HepG2 (cell line): ENCODE measurements around the gene PSD. TPM values are rescaled to one million over a fixed set of nuclear protein-coding genes. Genes with fewer than 3 reads are reported as not detected.
A peak's percentile ranks its signal among the peaks of the same experiment; 100 is the strongest.

ENCODE experiments used
- CEBPB ChIP-seq: IDR thresholded peaks from 2 replicates; pipeline ENCODE4 v1.6.1; 2011; ENCODE audit warnings: low read depth, low read length, improper control_type of control experiment, borderline replicate concordance
- CSRNP1 ChIP-seq: sonication (generic); formaldehyde crosslinking; IDR thresholded peaks from 2 replicates; pipeline ENCODE4 v1.8.1; 2023; ENCODE audit warnings: mild to moderate bottlenecking, missing genetic modification reagents
- DMTF1 ChIP-seq: sonication (generic); formaldehyde crosslinking; IDR thresholded peaks from 2 replicates; pipeline ENCODE4 v1.4.0; 2020; ENCODE audit warnings: mild to moderate bottlenecking, missing genetic modification reagents
- GFI1 ChIP-seq: sonication (generic); formaldehyde crosslinking; IDR thresholded peaks from 2 replicates; pipeline ENCODE4 v1.5.0; 2020; ENCODE audit warnings: missing genetic modification reagents, mild to moderate bottlenecking, borderline replicate concordance
- HDAC1 ChIP-seq: sonication (generic); formaldehyde crosslinking; IDR thresholded peaks from 2 replicates; pipeline ENCODE4 v1.5.1; 2020; ENCODE audit warnings: mild to moderate bottlenecking, missing genetic modification reagents
- JARID2 ChIP-seq: sonication (generic); formaldehyde crosslinking; IDR thresholded peaks from 2 replicates; pipeline ENCODE4 v1.8.1; 2023; ENCODE audit warnings: missing genetic modification reagents, inconsistent platforms; ENCODE audit not compliant: insufficient replicate concordance
- KLF16 ChIP-seq, 2 experiments: sonication (generic) in 1 of 2; formaldehyde crosslinking in 1 of 2; IDR thresholded peaks; 2 replicates each; pipeline versions ENCODE4 v1.6.1 to v1.8.0; 2016 to 2023; ENCODE audit warnings: missing genetic modification reagents in 2 of 2, missing compliant biosample characterization in 1 of 2
- MIER2 ChIP-seq: IDR thresholded peaks from 2 replicates; pipeline ENCODE4 v1.6.1; 2016; ENCODE audit warnings: missing biosample characterization, missing genetic modification reagents
- NFE2 ChIP-seq: sonication (generic); formaldehyde crosslinking; IDR thresholded peaks from 2 replicates; pipeline ENCODE4 v1.4.0; 2020; ENCODE audit warnings: missing genetic modification reagents
- PHB2 ChIP-seq: fragments of 450-650 bp; IDR thresholded peaks from 2 replicates; pipeline ENCODE4 v1.6.1; 2018; ENCODE audit not compliant: partially characterized antibody
- RCOR2 ChIP-seq: IDR thresholded peaks from 2 replicates; pipeline ENCODE4 v1.6.1; 2016; ENCODE audit warnings: missing biosample characterization, missing genetic modification reagents
- SKI ChIP-seq: fragments of 450-650 bp; IDR thresholded peaks from one replicate; pipeline ENCODE4 v1.6.1; 2018; ENCODE audit warnings: mild to moderate bottlenecking; ENCODE audit not compliant: partially characterized antibody
- STAT6 ChIP-seq: sonication (generic); formaldehyde crosslinking; IDR thresholded peaks from 2 replicates; pipeline ENCODE4 v1.4.0; 2020; ENCODE audit warnings: missing genetic modification reagents, mild to moderate bottlenecking, borderline replicate concordance
- THAP7 ChIP-seq: sonication (generic); formaldehyde crosslinking; IDR thresholded peaks from 2 replicates; pipeline ENCODE4 v1.8.1; 2023; ENCODE audit warnings: mild to moderate bottlenecking, missing genetic modification reagents
- XRCC5 ChIP-seq: fragments of 200-400 bp; formaldehyde crosslinking; optimal IDR thresholded peaks from 2 replicates; pipeline ENCODE3; 2017; ENCODE audit warnings: mild to moderate bottlenecking, low read length
- ZNF251 ChIP-seq: sonication (generic); formaldehyde crosslinking; IDR thresholded peaks from 2 replicates; pipeline ENCODE4 v1.9.0; 2021; ENCODE audit warnings: mild to moderate bottlenecking, missing genetic modification reagents
- ZNF432 ChIP-seq: sonication (generic); formaldehyde crosslinking; IDR thresholded peaks from 2 replicates; pipeline ENCODE4 v1.5.0; 2020; ENCODE audit warnings: missing genetic modification reagents, mild to moderate bottlenecking, borderline replicate concordance
- ZNF572 ChIP-seq: sonication (generic); formaldehyde crosslinking; IDR thresholded peaks from 2 replicates; pipeline ENCODE4 v1.5.1; 2020; ENCODE audit warnings: mild to moderate bottlenecking, missing genetic modification reagents
- ZNF766 ChIP-seq: sonication (generic); formaldehyde crosslinking; IDR thresholded peaks from 2 replicates; pipeline ENCODE4 v1.5.0; 2020; ENCODE audit warnings: missing genetic modification reagents, borderline replicate concordance
- polyA plus RNA-seq, 8 experiments: library from polyadenylated mRNA; depleted of rRNA in 3 of 8; stranded (reverse) in 7 of 8; unstranded in 1 of 8; fragments of >200 nt; fragmentation: Illumina TruSeq in 4 of 8; extraction: Trizol in 4 of 8; gene quantifications; 2 replicates each; pipeline versions ENCODE4 v1.2.1 to v1.2.3, GENCODE V29; 2011 to 2016; ENCODE audit warnings: low read depth in 4 of 8, missing spikeins in 1 of 8, mixed read lengths in 1 of 8; ENCODE audit not compliant: insufficient read depth in 1 of 8
- total RNA-seq, 5 experiments: library from RNA; depleted of rRNA; stranded (reverse); fragments of >200 nt; fragmentation: Illumina TruSeq; extraction: Trizol; gene quantifications; 2 replicates each; pipeline ENCODE4 v1.2.3, GENCODE V29; 2016; ENCODE audit warnings: low read depth in 1 of 5

The PSD gene
- total and polyA plus RNA-seq, 2 of the 13 experiments (the other 11 are each of a cell fraction or from before 2014, with no cell fraction given), result 0.35 to 0.58 TPM

GRCh38 chr10:102399217-102400021 is 19.2 kb downstream of the PSD start (continued):
- TF ChIP-seq JARID2 (CRISPR knock-in tag), result peak; percentile 89
- no peak for TF ChIP-seq STAT6
- TF ChIP-seq ZNF432 (CRISPR knock-in tag), result no peak
- peak in 1 of 2 experiments; percentile 93; a peak in 1 of 4 replicates for TF ChIP-seq KLF16 (CRISPR knock-in tag; IDR thresholded peaks at IDR 0.05)
- no peak for TF ChIP-seq CEBPB
- no peak for TF ChIP-seq ZNF766
- no peak for TF ChIP-seq DMTF1 (CRISPR knock-in tag)
- TF ChIP-seq NFE2 (CRISPR knock-in tag), result no peak
- TF ChIP-seq CSRNP1 (CRISPR knock-in tag), result no peak
- no peak for TF ChIP-seq PHB2
- TF ChIP-seq ZNF251 (CRISPR knock-in tag), result no peak
- TF ChIP-seq THAP7, result peak; percentile 60; the same call in 1 of the 2 replicates
- 0 out of 2 replicates have a peak, but pooled peaks have one; percentile 24 for TF ChIP-seq RCOR2 (CRISPR knock-in tag)
- TF ChIP-seq ZNF572 (CRISPR knock-in tag), result no peak
- peak; percentile 87; the same call in 1 of the 2 replicates for TF ChIP-seq MIER2
- TF ChIP-seq GFI1 (CRISPR knock-in tag), result peak; percentile 65; the same call in 1 of the 2 replicates
- TF ChIP-seq HDAC1 (CRISPR knock-in tag), result peak; percentile 93
- TF ChIP-seq SKI, result peak; percentile 42
- peak; percentile 98 for TF ChIP-seq XRCC5
